Esophagus squamous epithelium (tissue), 5 donors: ENCODE measurements around the gene AHCTF1. TPM values are rescaled to one million over a fixed set of nuclear protein-coding genes. Genes with fewer than 3 reads are reported as not detected.

ENCODE experiments used
- DNase-seq: peaks from one replicate; lab custom pipeline; 2025; lab: John Stamatoyannopoulos, UW
- H3K27ac ChIP-seq, 4 donors: fragments of 200-600 bp; sonication (generic); one replicate each; pipeline ENCODE4 v1.5.1; 2016 to 2019; ENCODE audit warnings: mild to moderate bottlenecking in 1 of 4
- H3K27me3 ChIP-seq, 4 donors: fragments of 200-600 bp; sonication (generic); 1 replicate in 3 of 4; 2 replicates in 1 of 4; pipeline versions ENCODE4 v1.5.1 to v1.6.0; 2017 to 2021; ENCODE audit warnings: antibody characterized with exemption in 1 of 4
- H3K36me3 ChIP-seq, 3 donors: fragments of 200-600 bp; sonication (generic); one replicate each; pipeline ENCODE4 v1.5.1; 2016 to 2019
- H3K4me1 ChIP-seq, 3 donors: fragments of 200-600 bp; sonication (generic); one replicate each; pipeline ENCODE4 v1.5.1; 2017 to 2019
- H3K4me3 ChIP-seq, 4 donors: fragments of 200-600 bp; sonication (generic); 1 replicate in 3 of 4; 2 replicates in 1 of 4; pipeline ENCODE4 v1.5.1; 2016 to 2019; ENCODE audit warnings: mild to moderate bottlenecking in 2 of 4, moderate library complexity in 1 of 4
- H3K9me3 ChIP-seq, 3 donors: fragments of 200-600 bp; sonication (generic); one replicate each; pipeline ENCODE4 v1.5.1; 2016 to 2019
- CTCF ChIP-seq, 6 experiments: fragments of 450-650 bp in 4 of 6; fragments of 200-600 bp in 2 of 6; sonication (generic) in 2 of 6; IDR thresholded peaks; one replicate each; pipeline ENCODE4 v1.5.1; 2016 to 2019; ENCODE audit warnings: antibody characterized with exemption in 6 of 6, mild to moderate bottlenecking in 4 of 6, moderate library complexity in 4 of 6
- POLR2A ChIP-seq, 4 donors: fragments of 450-650 bp; IDR thresholded peaks; one replicate each; pipeline ENCODE4 v1.6.1; 2017; ENCODE audit warnings: antibody characterized with exemption in 4 of 4, mild to moderate bottlenecking in 4 of 4, moderate library complexity in 3 of 4
- WGBS, 2 donors: methylation state at CpG; one replicate each; pipeline ENCODE4 v1.1.5; 2018; 5-methylcytosine and 5-hydroxymethylcytosine counted together
- intact Hi-C: fragments of 100-400 bp; cut with DNase I; formaldehyde crosslinking; loops from one replicate; pipeline ENCODE4 v1.15.0; 2022
- total RNA-seq, 4 donors: library from RNA; depleted of rRNA; stranded (reverse); fragments of >200 nt; gene quantifications; one replicate each; pipeline ENCODE4 v1.1.0, GENCODE V29; 2016
- donor health status: DM: yes; HTN: yes; CAD: no.

The AHCTF1 gene
- total RNA-seq, 4 donors from 2014 or later: 12.3 to 38.7 (median 29.0) TPM

GRCh38 chr1:246837418-246838117 lies 94.2 kb downstream of the AHCTF1 start:
- DNase-seq: no peak
- Histone ChIP-seq H3K36me3 (peaks cover 0 to 33% (median 14%) of the 10 kb centered on the region in 3 donors), H3K4me3 (no peak overlapping the region), H3K27ac (no peak overlapping the region), H3K4me1 (no peaks in the 10 kb centered on the region), H3K9me3 (no peaks in the 10 kb centered on the region), H3K27me3 (no peaks in the 10 kb centered on the region)
- intact Hi-C loops: no loop called here
- 84 to 91% methylated on average over 7 to 9 of the region's 9 CpGs for WGBS, 2 donors
- no peak for TF ChIP-seq CTCF (IDR thresholded peaks at IDR 0.05)
- no peak for TF ChIP-seq POLR2A (IDR thresholded peaks at IDR 0.05)

GRCh38 chr1:246836209-246836966 lies 95.4 kb downstream of the AHCTF1 start:
- no peak for TF ChIP-seq CTCF (IDR thresholded peaks at IDR 0.05)
- no peak for TF ChIP-seq POLR2A (IDR thresholded peaks at IDR 0.05)
- DNase-seq: no peak
- Histone ChIP-seq H3K27ac (no peak overlapping the region), H3K27me3 (no peaks in the 10 kb centered on the region), H3K36me3 (peaks cover 0 to 22% (median 2%) of the 10 kb centered on the region in 3 donors), H3K4me3 (no peak overlapping the region), H3K4me1 (no peaks in the 10 kb centered on the region), H3K9me3 (no peaks in the 10 kb centered on the region)
- intact Hi-C loops: no loop called here
- 43 to 57% methylated on average over 6 of the region's 6 CpGs for WGBS, 2 donors

GRCh38 chr1:246831543-246831942 lies 100.2 kb downstream of the AHCTF1 start:
- Histone ChIP-seq H3K9me3 (peaks cover 0 to 12% (median 4%) of the 10 kb centered on the region in 3 donors), H3K36me3 (no peaks in the 10 kb centered on the region), H3K27me3 (no peaks in the 10 kb centered on the region), H3K4me3 (no peak overlapping the region), H3K4me1 (no peaks in the 10 kb centered on the region), H3K27ac (no peak overlapping the region)
- DNase-seq: no peak
- intact Hi-C loops: no loop called here
- WGBS, 2 donors: 39 to 74% methylated on average over 4 of the region's 4 CpGs
- no peak for TF ChIP-seq POLR2A (IDR thresholded peaks at IDR 0.05)

- no peak for DNase-seq
- H3K4me3 ChIP-seq: no peak overlapping the region
- TF ChIP-seq CTCF (IDR thresholded peaks at IDR 0.05): no peak
- no peak for TF ChIP-seq POLR2A (IDR thresholded peaks at IDR 0.05)
- H3K9me3 ChIP-seq: peaks cover 0 to 12% (median 4%) of the 10 kb centered on the region in 3 donors
- intact Hi-C loops: no loop called here
- 75 to 87% methylated on average over 4 of the region's 4 CpGs for WGBS, 2 donors
- no peaks in the 10 kb centered on the region for H3K36me3 ChIP-seq
- H3K4me1 ChIP-seq: no peaks in the 10 kb centered on the region
- H3K27ac ChIP-seq: no peak overlapping the region
- H3K27me3 ChIP-seq: no peaks in the 10 kb centered on the region
Measured at GRCh38 chr1:246828818-246829217, 102.9 kb downstream of the AHCTF1 start.

GRCh38 chr1:246827396-246827795 lies 104.4 kb downstream of the AHCTF1 start:
- Histone ChIP-seq H3K27ac (no peak overlapping the region), H3K36me3 (no peaks in the 10 kb centered on the region), H3K4me1 (no peaks in the 10 kb centered on the region), H3K4me3 (no peak overlapping the region), H3K9me3 (peaks cover 0 to 12% (median 4%) of the 10 kb centered on the region in 3 donors), H3K27me3 (no peaks in the 10 kb centered on the region)
- TF ChIP-seq POLR2A (IDR thresholded peaks at IDR 0.05) (no peak), CTCF (IDR thresholded peaks at IDR 0.05) (no peak)
- WGBS, 2 donors: 55 to 70% methylated on average over 5 of the region's 5 CpGs
- intact Hi-C loops: no loop called here
- no peak for DNase-seq
